ENCODE measurements around the gene SNX9.
"Not testable (repeated sequence)": the region's sequence is repeated elsewhere in the genome, so short reads cannot be mapped to it uniquely, and the experiment has no call there.

SNX9 gene

DNA sequence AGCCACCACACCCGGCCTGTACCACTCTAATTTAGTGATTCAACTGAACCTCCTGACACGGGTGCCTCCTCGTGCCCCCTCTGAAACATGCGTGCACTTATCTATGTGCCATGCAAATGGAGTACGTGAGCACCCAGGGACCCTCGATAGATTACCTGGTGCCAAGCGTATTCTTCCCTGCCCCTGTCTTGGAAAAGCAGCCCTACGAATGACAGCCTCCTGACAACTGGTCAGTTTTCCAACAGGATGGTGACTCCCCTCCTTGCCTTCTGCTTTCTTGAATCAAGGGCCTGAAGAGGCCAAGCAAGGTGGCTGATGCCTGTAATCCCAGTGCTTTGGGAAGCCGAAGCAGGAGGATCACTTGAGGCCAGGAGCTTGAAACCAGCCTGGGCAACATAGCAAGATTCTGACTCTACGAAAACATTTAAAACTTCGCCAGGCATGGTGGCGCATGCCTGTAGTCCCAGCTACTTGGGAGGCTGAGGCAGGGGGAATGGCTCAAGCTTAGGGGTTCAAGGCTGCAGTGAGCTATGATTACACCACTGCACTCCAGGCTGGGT lies 133.2 kb downstream of the SNX9 start:
- FAIRE-seq: no peak

DNA sequence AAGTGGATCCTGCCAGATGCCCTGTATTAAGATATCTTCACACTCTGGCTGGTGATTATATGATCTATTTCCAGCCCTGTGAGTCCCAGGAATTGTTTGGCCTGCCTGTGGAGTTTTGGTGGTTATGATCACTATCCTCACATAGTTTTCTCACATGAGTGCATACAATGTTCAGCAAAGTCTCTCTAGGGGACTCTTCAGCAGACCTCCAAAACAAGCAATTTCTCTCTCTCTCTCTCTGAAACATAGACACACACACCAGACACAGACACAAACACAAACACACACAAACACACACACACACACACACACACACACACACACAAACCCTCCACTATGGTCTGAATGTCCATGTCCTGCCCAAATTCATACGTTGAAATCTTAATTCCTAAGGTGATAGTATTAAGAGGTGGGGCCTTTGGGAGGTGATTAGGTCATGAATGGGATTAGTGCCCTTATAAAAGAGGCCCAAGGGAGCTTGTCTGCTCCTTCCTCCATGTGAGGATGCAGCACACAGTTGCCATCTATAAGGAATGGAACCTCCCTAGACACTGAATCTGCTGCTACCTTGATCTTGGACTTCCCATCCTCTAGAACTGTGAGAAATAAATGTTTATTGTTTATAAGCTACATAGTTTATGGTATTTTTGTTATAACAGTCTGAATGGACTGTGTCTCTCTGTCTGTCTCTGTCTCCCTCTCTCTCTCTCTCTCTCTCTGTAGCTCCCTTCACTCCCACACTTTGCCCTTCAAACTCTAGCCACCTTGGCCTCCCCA lies 136.6 kb downstream of the SNX9 start:
- FAIRE-seq: no peak

DNA sequence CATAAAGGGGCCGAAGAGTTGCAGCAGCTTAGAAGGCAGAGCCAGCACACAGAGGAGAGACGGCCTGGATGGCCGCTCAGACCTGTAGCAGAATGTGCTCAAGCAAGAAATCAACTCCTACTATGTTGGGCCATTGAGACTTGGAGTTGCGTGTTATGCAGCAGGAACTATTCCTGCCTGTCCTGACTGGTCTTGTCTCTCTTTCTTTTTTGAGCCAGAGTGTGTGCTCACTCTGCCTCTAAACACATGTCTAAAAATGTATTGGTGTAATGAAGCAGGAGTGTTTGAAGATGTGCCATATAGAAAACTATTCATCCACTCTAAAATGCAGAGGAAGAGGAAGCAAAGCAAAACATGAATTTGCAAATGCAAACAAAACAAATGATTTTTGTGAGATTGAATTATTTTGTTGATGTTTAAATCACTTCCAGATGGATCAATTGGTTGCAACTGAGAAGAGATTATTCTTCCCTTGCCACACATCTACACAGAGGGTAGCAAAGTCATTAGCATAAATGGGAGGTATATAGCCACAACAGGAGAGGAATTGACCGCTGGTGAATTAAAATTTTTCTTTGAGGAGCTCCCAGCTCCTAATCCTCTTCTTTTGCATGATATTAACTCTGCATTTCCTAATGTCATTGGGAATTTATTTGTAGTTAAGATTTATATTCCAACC lies 138.2 kb downstream of the SNX9 start:
- FAIRE-seq: no peak

DNA sequence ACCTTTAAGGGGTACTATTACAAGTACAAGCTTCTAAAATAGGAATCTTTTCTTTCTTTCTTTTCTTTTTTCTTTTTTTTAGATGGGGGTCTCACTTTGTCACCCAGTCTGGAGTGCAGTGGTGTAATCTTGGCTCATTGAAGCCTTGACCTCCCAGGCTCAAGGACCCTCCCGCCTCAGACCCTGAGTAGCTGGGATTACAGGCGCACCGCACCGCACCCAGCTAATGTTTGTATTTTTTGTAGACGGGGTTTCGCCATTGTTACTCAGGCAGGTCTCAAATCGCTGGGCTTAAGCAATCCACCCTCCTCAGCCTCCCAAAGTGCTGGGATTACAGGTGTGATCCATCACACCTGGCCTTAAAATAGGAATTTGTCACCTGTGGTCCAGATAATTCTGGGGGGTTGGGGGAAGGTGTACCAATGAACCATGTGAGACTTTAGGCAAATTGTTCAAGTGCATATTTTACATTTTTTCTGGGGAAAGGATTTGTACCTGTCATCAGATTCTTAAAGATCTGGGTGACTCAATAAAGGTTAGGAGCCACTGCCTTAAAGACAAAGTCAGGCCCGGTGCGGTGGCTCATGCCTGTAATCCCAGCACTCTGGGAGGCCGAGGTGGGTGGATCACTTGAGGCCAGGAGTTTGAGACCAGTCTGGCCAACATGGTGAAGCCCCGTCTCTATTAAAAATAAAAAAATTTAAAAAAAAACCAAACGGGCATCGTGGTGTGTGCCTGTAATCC lies 139.0 kb downstream of the SNX9 start:
- FAIRE-seq: no peak

DNA sequence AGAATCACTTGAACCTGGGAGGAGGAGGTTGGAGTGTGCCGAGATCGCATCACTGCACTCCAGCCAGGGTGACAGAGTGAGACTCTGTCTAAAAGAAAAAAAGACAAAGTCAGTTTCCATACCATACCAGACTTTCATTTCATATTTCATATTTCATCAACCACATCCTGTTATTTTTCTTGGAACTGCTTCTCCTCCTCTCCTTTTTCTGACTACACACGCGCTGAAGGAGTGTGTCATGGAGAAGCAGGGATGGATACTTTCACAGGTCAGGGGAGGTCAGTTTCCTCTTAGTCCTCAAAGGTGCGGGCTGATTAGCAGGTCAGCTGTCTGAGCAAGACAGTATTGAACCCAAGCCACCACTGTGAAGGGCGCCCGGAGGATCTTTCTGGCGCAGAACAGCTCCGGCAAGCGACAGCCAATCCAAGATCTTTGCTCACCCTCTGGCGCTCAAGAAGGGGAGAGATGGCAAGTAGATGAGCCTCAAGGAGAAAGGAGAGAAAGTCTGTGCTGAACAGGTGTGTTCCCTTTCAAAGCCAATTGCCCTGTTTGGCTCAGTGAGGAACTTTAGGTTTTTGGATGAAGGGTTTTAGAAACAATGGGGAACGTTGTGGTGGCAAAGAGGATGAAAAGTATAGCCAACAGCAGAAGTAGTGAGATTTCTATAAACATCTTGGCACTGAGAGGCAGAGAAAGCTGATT lies 139.7 kb downstream of the SNX9 start:
- FAIRE-seq: no peak

DNA sequence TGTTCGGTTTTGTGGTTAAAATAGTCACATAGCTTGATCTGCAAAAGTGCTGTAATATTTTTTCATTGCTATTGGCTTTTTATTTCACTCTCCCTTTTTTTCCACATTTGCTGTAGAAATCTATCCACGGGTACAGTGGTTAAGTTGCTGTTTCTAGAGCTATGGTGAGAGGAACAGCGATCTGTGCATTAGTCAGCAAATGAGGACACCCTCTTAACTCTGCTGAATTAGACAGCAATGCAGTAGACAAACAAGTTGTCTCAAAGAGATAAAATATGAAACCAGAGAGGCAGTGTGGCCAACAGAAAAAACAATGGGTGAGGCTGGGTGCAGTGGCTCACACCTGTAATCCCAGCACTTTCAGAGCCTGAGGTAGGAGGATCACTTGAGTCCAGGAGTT lies 141.1 kb downstream of the SNX9 start:
- FAIRE-seq: no peak

DNA sequence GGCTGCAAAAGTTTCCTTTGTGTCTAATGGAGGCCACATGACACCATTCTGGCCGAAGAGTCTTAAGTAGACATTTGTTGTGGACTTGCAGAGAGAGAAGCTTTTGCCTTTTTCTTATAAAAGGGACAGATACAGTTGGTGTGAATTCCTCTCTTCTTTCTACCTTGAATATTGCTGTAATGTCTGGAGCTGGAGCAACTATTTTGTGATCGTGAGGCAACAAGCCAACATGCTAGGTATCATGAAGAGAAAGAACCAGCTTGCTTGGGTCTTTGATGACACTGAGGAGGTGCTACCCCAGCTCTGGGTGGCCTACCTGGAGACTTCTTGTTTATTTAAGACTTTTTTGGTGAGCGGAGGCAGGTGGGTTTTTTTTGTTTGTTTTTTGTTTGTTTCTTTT lies 142.3 kb downstream of the SNX9 start:
- no peak for FAIRE-seq

DNA sequence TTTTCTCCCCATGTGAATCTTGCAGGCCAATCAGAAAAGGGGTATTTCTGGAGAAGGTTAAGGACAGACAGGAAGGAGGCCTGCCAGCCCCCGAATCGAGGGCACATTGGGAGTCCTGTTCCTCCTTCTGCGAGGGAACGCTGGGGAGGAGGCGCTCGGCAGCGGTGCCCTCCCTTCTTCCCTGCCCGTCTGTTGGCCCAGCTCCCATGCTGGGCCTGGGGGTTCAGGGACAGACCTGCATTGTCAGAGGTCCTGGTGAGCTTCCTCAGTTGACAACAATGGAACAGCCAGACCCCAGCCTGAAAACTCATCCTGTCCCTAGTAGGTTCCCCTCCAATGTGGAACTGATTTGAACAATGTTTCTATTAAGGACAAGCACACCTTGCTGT lies 143.5 kb downstream of the SNX9 start:
- FAIRE-seq: no peak

DNA sequence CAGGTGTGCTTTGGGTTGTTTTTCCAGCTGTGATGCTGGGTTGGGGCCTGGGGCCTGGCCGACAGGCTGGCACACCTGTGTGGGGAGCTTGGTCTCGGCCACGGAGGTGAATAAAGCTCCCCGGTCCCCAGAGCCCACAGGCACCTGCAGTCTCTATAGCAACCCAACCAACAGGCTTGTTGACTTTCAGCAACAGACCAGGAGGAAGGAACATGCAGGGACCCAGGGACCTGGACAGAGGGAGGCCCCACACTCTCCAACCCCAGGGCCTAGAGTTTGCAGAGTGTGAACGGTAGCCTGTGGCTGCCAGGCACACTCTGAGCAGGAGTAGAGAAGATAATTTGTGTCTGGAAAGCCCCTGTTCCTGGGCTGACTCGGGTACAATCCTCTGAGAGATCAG lies 144.0 kb downstream of the SNX9 start:
- no peak for FAIRE-seq

DNA sequence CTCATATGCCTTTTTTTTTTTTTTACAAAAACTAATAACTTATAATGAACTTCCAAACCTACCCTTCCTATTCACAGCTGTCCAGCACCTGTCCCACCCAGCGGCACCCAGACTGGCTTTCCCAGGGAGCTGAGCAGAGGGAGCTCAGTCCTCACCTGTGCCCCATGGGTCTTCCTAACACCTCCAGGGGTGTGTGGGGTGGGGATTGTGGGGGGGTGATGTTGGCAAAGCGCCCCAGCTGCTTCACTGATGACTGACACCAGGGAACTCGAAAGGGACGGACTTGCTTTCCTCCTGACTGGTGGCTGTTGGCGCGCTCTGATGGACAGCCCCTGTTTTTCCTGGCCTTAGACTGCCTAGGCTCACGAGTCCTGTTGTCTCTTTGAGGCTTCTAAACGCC lies 144.4 kb downstream of the SNX9 start:
- no peak for FAIRE-seq

DNA sequence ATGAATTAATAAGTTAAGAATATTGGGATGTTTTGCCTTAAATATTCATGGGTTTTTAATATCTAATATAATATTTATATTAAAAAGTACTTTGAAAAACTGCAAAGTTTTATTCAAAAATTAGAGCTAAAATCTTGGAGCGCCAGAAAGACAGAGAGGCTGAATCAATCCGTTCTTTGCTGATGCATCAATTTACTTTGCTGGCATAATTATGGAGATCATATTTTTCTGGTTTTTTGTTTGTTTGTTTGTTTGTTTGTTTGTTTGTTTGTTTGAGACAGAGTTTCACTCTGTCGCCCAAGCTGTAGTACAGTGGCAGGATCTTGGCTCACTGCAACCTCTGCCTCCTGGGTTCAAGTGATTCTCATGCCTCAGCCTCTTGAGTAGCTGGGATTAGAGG lies 149.1 kb downstream of the SNX9 start:
- FAIRE-seq: not testable (repeated sequence)

DNA sequence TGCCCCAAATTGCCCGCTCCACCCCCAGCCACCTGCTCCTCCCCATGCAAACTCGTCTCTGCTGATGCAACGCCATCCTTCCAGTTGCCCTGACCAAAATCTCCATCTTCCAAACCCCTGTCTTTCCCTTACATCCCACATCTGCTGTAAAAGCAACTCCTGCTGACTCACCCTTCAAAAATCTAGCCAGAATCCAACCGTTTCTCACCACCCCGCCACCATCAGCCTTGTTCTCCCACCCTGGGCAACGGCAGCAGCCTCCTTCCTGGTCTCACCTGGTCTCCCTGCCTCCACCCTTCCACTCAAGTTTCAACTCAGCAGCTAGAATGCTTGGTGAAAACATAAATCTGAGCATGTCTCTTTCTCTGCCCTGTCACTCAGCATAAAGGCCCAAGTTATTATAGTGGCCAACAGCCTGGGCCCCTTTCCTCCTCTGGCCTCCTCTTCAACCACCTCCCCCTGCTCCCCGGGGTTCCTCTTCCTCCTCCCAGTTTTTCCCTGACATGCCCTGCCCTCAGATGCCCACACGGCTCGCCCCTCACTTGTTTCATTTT lies 151.4 kb downstream of the SNX9 start:
- no peak for FAIRE-seq

DNA sequence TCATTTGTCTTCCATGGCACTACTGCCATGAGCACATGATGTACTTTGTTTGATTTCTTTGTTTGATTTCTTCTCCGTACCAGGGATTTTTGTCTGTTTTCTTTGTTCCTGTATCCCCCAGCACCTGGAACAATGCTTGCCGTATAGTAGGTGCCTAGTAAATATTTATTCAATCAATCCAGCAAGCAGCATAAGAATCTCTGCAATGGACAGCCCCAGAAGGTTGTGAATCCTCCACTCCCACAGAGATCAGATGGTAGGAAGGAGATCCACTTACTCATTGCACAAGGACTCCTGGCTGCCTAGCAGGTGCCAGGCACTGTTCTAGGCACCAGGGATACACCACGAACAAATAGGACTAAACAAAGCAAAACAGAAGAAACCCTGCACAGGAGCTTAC lies 151.9 kb downstream of the SNX9 start:
- FAIRE-seq: no peak

DNA sequence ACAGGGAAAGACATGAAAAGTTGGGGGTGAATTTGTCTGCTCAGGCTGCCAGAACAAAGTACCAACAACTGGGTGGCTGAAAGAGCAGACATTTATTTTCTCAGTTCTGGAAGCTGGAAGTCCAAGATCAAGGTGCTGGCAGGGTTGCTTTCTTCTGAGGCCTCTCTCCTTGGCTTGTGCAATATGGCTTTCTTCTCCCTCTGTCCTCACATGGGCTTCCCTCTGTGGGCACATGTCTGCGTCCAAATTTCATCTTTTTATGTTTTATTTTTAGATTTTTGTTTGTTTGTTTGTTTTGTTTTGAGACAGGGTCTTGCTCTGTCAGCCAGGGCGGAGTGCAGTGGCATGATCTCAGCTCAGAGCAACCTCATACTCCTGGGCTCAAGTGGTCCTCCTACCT lies 152.4 kb downstream of the SNX9 start:
- FAIRE-seq: no peak

DNA sequence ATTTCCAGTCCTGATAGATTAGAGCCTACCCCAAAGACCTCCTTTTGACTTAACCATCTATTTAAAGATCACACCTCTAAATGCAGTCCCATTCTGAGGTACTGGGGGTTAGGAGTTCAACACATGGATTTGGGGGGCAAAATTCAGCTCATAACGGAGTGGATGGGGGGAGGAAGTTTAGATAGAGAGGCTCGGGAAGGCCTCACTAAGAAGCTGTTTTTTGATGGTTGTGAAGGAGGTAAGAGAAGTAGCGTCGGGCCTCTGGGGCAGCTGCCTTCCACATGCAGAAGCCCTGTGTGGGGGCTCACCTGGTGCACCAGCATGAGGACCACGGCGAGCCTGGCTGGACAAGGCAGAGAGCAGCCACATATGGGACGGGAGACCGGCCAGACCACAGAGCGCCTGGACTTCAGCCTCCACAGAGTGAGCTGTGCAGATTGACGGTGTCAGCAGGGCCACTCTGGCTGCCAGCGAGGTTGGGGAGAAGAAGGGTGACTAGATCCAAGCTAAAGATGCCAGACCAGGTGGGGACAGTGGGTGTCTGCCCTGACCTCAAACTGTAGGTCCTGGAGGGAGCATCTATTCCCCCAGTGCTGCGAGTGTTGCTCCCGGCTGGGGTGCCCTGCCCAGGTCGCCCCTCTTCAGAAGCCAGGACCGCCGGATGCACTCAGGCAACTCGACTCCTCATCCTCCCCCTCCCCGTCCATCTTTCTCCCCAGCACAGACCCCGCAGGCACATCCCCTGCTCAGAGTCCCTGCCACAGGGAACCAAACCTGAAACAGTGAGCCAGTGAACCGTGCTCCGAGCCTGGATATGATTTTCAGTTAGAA lies 153.5 kb downstream of the SNX9 start:
- no peak for FAIRE-seq

DNA sequence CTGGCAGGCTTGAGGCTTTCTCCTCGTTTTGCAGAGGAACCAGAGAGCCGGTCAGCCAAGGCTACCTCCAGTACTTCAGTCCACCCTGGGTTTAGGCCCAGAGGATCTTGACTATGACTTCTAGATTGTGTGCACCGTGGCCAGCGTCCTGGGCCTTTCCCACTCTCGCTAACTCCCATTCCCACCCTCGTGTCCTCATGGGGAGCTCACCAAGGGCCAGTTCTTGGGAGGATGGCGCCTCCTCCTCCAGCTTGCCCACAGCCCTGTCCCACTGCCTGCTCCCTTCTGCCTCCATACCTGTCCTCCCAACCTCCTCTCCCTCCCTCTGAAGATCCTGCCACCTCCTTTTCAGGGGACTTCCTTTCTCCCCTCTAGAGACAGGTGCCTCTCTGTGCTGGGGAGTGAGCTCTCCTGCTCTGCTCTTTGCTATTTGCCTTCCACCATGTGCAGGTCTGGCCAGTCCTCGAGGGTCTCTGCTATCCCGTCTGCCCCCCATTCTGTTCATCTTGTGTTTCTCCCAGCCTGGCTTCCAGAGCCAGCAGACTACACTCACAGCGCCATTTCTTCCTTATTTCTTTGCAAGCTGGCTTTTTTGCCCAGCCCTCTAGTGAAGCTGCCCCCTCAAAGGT lies 154.2 kb downstream of the SNX9 start:
- FAIRE-seq: no peak

DNA sequence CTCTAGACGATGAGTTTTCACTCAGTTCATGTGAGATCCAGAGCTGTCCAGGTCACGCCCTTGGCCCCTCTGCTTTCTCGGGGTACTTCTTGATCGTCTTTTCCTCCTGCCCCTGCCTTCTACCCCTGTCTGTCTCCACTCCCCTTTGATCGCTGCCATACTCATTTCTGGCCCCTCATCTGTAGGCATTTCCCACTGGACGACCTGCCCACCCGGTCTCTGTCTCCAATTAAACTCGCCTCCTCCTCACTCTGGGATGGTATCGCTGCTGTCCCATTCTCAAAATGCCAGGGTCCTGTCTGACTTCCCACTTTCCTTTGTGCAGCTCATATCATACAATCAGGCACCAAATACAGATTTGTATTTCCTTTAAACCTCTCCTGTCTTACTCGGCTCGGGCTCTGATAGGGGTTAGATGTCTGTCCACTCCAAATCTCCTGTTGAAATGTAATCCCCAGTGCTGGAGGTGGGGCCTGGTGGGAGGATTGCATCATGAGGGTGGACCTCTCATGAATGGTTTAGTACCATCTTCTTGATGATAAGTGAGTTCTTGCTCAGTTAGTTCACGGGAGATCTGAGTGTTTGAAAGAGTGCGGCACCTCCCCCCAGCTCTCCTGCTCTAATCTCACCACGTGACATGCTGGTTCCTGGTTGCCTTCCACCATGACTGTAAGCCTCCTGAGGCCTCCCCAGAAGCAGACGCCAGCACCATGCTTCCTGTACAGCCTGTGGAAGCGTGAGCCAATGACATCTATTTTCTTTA lies 155.2 kb downstream of the SNX9 start:
- FAIRE-seq: no peak

DNA sequence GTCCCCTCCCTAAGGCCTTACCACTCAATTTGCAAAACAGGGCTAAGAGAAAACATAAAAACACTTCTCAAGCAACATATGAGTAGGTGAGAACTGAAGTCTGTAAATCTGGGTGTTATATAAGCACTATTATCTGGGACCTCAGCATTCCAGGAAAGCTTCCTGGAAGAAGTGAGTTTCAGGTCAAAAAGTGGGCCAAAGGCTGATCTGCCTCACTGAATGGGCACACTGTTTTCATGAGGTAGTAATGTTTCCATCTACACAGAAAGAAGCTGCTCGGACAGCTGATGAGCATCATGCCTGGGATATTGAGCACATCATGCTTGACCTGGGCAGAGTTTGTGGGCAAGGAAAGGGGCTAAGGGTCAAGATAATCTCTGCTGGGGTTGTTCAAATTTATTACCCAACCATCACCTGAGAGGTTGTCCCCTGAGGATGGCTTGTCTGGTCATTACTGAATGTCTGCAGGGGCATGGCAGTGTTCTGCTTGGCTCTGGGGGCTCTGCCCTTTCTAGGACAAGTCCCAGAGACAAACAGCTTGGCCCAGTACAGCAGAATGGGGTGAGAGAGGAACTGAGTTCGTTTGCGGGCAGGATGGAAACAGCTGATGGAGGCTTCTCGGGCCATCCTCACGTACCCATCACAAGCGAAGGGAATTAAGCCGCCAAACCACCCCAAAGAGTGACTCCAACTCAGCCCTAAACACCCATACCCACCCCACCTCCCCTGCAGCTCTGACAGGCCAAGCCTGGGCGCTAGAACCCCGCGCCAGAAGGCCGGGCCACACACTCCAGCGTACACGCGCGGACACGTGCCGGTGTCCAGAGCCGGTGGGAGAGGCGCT lies 157.5 kb downstream of the SNX9 start:
- no peak for FAIRE-seq

DNA sequence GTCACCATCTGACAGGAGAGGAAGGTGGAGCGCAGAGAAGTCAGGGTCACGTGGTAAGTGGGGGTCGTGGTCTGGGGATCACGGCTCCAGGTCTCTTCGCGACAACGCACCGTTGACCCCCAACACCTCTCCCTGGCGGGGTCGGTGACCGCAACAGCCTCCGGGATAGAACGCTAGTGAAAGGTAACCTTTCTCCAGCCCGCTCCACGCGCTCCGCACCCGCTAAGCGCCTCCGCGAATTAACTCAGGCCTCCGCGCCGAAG lies 158.0 kb downstream of the SNX9 start:
- no peak for FAIRE-seq

All from G401.6 (cell line).